ENCODE data around the gene PKP2.
A peak's percentile ranks its signal among the peaks of the same experiment; 100 is the strongest.

- TF ChIP-seq CTCF (IDR thresholded peaks at IDR 0.05; ENCODE audit: low read depth, low read length, missing input control) (peak; percentile 86), TAF1 (conservative IDR thresholded peaks at IDR 0.05) (peak; percentile 85), RAD21 (IDR thresholded peaks at IDR 0.05) (peak; percentile 99), EGR1 (IDR thresholded peaks at IDR 0.05; ENCODE audit: low read depth in 2 of 2) (peak in 1 of 2 donors; percentile 21), GABPA (IDR thresholded peaks at IDR 0.05 in 1 of 2, conservative IDR thresholded peaks at IDR 0.05 in 1 of 2) (peak in 1 of 2 donors; percentile 84), JUND (IDR thresholded peaks at IDR 0.05) (peak in 1 of 2 donors; percentile 74), REST (IDR thresholded peaks at IDR 0.05) (no peak), MAX (IDR thresholded peaks at IDR 0.05) (peak; percentile 61), ZBTB33 (IDR thresholded peaks at IDR 0.05) (no peak)
These were observed 140.7 kb downstream of the PKP2 start, which contains the start of gene YARS2 for GRCh38 chr12:32755654-32756475.

All from liver (tissue), 3 donors.